LNCaP clone FGC (cell line): ENCODE results near the gene NBPF15.
"Not testable (repeated sequence)": the region's sequence is repeated elsewhere in the genome, so short reads cannot be mapped to it uniquely, and the experiment has no call there.

Experiments
- DNase-seq: peaks from one replicate; pipeline ENCODE4 v3.0.0-alpha.2; 2011; ENCODE audit warnings: low read depth
- H3K4me3 ChIP-seq: 2 replicates; pipeline ENCODE4 v1.5.1; 2011; ENCODE audit warnings: mild to moderate bottlenecking, low read depth, low read length, control low read depth
- TF ChIP-seq, protein P1 (sequence below): IDR thresholded peaks from 2 replicates; pipeline ENCODE4 v1.5.1; 2012; ENCODE audit warnings: mild to moderate bottlenecking; ENCODE audit not compliant: control insufficient read depth, insufficient read depth; ENCODE audit errors: extremely low read depth

Gene NBPF15, protein sequence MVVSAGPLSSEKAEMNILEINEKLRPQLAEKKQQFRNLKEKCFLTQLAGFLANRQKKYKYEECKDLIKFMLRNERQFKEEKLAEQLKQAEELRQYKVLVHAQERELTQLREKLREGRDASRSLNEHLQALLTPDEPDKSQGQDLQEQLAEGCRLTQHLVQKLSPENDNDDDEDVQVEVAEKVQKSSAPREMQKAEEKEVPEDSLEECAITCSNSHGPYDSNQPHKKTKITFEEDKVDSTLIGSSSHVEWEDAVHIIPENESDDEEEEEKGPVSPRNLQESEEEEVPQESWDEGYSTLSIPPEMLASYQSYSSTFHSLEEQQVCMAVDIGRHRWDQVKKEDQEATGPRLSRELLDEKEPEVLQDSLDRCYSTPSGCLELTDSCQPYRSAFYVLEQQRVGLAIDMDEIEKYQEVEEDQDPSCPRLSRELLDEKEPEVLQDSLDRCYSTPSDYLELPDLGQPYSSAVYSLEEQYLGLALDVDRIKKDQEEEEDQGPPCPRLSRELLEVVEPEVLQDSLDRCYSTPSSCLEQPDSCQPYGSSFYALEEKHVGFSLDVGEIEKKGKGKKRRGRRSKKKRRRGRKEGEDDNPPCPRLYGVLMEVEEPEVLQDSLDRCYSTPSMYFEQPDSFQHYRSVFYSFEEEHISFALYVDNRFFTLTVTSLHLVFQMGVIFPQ

DNA sequence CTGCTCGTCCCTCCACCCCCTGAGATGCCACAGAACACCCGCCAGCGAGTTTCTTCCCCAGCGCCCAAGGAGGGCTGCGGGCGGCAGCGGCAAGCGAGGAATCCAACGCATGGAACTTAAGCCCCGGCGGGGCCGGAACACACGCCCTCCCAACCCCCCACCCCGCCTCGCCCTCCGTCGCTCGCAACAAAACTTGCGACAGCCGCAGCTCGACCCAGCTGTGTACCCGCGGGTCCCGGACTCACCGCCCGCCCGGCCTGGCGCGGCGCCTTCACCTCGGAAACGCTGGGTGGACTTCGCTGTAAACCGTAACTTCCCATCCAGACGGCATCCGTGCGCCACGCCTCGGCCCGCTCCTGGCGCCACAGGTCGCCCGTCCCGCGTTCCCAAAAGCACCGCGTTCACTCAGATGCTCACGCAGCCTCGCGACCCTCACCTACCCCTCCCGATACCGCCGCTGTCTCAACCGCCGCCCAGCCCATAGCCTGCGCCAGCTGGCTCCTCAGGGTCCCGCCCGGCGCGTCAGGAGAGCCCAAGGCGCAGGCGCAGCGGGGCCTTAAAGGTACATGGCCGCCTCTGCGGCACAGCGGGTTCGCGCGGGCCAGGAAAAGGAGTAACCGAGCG lies at the start of gene NBPF15:
Gene NBPF15 (minus strand): TSS at position 534 of the 624 bp plus-strand sequence. CDS start 21,666 bp downstream, outside the sequence.
- peak within 1 kb of the TSS; percentile 60 for H3K4me3 ChIP-seq
- DNase-seq: not testable (repeated sequence)

DNA sequence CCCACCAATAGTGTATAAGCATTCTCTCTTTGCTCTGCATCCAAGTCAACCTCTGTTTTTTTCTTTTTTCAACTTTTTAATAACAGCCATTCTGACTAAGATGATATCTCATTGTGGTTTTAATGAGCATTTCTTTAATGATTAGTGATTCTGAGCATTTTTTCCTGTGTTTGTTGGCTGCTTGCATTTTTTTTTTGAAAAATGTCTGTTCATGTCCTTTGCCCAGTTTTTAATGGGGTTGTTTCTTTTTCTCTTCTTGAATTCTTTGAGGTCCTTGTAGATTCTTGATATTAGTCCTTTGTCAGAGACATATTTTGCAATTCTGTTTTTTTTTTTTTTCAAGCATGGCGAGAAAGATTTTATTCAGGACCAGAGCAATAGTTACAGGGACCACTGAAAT lies 35.0 kb upstream of the NBPF15 start:
- DNase-seq, H3K4me3 ChIP-seq: not testable (repeated sequence)

DNA sequence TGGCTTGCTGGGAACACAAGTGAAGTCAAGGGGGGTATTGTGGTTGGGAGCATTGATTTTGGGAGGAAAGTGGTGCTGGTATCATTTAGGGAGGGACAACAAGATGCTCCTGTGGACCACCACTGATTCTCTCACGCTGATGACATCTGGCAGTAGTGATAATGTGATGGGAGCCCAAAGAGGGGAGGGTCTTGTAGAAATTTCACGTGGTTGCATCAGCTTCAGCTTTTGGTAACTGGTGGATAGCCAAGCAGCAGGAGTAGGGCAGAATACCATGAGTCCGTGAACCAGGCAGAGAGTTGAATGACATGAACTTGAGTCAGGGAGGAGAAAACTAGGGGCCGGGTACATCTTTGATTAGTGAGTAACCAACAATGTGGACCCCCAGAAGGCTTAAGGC lies 32.7 kb upstream of the NBPF15 start:
- H3K4me3 ChIP-seq, DNase-seq: not testable (repeated sequence)

DNA sequence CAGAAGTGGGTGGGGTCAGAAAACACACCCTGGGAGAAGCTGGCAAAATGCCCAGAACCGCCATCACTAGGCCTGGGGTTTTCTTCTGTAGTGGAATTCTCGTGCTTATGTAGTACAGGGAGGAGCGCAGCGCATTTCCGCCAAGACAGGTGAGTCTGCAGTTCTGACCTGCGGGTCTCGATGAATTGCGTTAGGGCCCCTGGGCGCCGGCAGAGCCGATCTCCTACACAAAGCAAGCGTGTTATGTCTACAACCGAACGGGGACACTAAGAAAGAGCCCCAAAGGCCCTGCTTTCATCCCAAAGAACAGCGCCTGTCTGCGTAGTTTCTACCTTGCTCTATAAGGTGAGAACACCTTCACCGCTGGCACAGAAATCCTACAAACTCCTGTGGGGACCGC lies 28.9 kb upstream of the NBPF15 start:
- not testable (repeated sequence) for DNase-seq, H3K4me3 ChIP-seq

DNA sequence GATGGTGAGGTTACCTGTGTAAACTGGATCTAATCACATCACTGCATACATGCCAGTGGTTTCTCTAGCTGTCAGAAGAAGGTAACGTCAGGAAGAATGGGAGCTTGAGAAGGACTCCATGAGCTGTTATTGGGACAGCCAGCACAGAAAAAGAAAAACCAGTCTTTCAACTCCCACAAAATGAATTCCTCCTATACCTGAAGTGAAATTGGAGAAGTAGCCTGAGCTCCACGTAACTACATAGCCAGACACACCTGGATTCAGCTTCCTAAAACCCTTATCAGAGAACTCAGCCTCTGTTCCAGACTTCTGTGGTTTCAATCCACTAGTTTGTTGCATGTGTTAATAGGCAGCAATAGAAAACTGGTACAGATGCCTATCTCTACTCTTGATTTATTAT lies 25.5 kb upstream of the NBPF15 start:
- DNase-seq: peak; percentile 42
- not testable (repeated sequence) for H3K4me3 ChIP-seq

DNA sequence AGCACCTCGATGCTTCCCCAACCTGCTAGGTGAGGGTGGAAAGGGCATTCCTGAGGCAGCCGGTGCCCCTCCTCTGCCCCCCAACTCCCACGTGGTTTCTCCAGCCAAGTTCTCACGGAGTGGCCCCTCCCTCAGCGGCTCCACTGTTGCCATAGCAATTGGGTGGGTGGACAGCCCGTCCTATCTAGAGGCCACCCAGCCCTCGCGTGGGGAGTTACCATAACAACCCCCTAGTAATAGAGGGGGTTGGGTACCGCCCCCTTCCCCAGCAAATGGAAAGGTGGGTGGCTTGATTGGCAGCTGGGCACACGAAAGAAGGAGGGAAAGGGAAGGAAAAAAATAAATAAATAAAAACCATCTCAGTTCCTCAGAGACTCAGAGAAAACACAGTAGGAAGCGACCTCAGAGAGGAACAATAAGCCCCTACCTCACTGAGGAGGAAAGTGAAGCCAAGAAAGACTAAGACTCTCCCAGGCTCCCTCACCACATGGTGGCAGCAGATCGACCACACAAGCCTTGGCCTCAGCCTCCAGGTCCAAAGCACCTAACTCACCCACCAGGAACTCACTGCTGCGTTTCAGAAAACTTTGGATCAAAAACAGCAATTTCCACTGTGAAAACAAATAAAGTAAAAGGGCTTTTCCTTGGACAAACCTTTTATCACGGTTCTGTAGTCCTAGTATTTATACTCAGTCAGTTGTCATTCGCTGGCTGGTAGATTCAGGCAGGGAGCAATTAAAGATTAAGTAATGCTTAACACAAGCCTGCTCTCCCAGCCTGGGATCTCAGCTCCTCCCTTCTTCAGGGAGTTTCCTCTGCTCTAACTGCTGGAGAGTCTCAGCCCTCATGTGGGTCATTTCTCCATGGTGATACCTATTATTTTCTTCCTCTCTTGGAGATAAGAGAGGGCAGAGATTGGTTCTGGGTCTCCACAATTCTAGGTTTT lies 23.9 kb upstream of the NBPF15 start:
- DNase-seq, H3K4me3 ChIP-seq: not testable (repeated sequence)

DNA sequence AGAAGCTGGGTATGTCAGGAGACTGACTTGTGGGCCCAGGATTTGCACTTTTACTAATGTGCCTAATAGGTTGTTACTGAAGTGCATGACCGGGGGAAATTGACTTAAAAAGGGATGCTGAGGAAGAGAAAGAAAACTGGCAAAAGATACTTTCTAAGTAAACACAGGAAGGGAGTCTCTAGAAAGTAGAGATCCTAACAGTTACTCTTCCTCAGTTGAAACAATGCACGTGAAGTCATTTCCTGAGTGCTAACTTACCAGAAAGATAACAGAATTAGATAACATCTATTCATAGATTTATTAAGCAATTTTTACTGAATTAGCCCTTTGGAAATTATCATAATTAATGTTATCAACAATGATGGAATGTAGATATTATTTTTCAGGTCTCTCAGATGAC lies 12.4 kb upstream of the NBPF15 start:
- DNase-seq, H3K4me3 ChIP-seq: not testable (repeated sequence)

DNA sequence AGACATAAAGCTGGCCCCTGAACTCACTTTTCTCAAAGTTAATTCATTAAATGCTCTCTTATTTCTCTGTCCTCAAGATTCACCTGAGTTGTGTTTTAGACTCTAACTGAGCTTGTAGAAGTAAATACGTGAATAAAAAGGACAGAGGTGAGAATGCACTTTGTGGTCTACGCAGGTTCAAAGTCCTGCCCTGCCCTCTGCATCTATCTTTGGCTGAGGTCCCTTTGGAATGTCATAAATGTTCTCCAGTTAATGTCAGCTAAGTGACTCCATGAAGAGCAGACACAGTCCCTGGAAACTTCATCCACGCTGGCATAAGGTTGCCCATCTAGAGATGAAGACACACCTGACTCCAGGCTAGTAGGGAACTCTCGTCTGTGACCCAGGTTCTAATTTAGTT lies 10.0 kb upstream of the NBPF15 start:
- not testable (repeated sequence) for H3K4me3 ChIP-seq, DNase-seq

DNA sequence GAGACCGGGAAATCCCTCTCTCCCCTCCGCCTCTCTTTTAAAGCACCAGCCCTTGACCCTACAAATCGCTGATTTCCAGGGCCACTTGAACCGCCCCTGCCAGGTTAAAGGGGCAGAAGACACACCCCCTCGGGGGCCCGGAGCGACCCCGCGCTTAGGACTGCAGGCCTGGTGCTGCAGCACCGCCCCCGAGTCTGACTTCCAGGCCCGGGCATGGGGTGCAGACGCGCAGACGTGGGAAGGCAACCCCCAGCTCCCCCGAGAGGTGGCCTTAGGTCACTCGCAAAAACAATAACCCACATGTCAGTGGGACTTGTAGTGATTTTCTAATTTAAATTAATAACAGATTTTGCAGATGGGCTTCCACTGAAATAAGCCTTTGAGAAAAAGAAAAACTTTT lies 309 bp upstream of the NBPF15 start:
- not testable (repeated sequence) for DNase-seq
- peak overlapping the region; percentile 60 for H3K4me3 ChIP-seq

DNA sequence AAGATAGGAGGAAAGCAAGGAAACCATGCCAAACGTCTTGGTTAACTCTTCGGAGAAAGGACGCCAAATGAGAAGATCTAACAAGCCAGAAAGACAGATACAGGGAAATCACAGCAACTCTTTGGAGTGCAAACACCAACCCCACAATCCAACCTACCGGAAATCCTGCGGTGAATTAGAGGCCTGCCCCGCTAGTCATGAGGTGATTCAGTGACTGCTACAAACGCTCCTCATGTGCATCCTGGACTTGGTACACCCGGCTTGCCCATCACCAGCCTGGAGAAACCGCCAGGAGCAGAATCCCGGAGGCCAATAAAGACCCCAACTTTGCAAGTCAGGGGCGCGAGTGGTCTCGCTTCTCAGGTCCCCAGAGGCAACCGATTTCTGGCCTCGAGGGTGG lies 783 bp downstream of the NBPF15 start:
- DNase-seq: not testable (repeated sequence)
- H3K4me3 ChIP-seq: peak overlapping the region; percentile 60

DNA sequence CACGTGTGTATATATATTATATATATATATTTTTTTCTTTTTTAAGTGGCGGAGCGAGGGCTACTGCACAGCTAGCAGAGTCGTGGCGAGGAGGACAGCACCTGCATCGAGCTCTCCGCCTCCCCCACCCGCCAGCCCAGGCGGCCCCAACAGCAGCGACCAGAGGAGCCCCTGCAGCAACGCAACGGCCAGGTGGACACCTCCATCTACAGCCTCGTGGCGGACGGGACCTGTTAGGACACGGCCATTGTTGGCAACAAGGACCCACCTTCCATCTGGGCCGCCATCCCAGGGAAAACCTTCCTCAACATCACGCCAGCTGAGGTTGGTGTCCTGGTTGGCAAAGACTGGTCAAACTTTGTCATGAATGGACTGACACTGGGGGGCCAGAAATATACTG lies 19.1 kb downstream of the NBPF15 start:
- not testable (repeated sequence) for DNase-seq, H3K4me3 ChIP-seq

DNA sequence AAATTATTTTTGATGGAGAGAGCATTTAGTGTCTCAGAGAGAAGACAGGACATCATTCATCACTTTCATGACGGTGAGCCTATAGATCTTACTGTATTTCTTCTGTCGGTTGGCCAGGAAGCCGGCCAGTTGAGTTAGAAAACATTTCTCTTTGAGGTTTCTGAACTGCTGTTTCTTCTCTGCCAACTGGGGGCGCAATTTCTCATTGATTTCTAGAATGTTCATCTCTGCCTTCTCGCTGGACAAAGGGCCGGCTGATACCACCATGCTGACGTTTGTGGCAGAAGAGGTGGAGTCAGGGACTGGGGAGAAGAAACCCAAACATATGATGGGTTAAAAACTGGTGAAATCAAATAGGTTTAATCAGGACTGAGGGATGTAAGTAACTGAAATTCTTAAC lies 21.7 kb downstream of the NBPF15 start:
- not testable (repeated sequence) for DNase-seq, H3K4me3 ChIP-seq
- TF ChIP-seq, protein P1, sequence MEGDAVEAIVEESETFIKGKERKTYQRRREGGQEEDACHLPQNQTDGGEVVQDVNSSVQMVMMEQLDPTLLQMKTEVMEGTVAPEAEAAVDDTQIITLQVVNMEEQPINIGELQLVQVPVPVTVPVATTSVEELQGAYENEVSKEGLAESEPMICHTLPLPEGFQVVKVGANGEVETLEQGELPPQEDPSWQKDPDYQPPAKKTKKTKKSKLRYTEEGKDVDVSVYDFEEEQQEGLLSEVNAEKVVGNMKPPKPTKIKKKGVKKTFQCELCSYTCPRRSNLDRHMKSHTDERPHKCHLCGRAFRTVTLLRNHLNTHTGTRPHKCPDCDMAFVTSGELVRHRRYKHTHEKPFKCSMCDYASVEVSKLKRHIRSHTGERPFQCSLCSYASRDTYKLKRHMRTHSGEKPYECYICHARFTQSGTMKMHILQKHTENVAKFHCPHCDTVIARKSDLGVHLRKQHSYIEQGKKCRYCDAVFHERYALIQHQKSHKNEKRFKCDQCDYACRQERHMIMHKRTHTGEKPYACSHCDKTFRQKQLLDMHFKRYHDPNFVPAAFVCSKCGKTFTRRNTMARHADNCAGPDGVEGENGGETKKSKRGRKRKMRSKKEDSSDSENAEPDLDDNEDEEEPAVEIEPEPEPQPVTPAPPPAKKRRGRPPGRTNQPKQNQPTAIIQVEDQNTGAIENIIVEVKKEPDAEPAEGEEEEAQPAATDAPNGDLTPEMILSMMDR: 0 out of 2 replicates have a peak, but pooled peaks have one; percentile 8

DNA sequence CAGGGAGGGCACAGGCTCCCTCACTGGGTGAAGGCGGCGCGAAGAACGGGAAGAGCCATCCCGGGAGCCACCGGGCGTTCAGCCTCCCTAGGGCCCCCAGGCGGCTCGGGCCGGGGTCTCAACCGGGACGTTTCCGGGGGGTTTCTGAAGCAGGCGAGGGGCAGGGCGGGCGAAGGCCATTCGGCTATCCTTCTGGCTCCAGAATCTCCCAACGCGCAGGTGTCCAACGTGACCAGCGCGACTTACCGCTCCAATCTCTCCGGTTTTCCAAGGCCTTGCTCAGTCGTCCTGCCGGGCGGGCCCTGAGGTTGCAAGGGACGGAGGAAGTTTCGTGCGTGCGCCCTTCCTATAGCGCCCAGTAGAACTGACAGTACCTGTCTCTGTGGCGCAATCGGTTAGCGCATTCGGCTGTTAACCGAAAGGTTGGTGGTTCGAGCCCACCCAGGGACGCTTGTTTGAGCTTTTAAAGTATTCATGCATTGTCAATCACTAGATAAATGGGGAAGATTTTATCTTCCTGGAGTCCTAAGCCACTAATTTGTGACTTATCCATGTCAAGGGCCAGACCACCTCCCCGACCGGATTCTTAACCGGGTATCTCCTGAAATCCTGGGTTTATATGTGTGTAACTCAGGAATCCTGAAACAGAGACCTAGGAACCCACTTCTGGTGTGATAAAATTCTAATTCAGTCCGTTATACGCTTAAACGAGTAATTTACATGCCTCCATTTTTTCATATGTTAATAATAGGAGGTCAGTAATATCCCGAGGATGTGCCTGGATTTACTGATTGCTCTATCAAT lies 42.4 kb downstream of the NBPF15 start:
- DNase-seq: peak; percentile 68

DNA sequence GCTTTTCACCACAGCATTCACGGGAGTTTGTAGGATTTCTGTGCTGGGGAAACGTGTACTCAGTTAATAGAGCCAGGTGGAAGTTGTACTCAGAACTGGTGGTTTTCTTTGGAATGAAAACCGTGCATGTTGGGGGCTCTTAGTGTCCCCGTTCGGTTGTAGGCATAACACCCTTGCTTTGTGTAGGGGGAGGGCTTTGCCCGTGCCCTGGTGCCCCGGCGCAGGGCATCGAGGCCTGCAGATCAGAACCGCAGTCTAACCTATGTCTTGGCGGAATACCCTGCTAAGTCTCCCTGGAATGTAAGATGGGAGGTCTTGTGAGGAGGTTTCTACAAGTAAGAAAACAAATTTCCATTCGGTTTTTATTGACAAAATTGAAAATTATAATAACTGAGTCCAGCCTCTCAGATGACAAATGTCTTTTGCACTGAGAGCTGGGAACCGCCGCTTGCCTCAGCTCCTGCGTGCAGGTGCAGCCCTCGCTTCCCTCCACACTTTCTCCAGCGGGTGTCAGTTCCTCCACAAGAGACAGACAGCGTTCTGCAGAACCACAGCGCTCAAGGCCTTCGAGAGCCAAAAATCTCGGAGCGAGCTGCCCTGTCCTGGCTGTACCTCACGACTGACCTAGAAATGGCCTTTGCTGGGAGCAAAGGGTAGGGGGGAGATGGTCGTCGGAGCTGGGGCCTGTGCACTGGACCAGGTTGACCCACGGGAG lies 47.9 kb downstream of the NBPF15 start:
- not testable (repeated sequence) for DNase-seq
- peak overlapping the region; percentile 46 for H3K4me3 ChIP-seq

More for the DNA sequence above, 42.4 kb downstream of the NBPF15 start:
- peak overlapping the region; percentile 50 for H3K4me3 ChIP-seq

DNA sequence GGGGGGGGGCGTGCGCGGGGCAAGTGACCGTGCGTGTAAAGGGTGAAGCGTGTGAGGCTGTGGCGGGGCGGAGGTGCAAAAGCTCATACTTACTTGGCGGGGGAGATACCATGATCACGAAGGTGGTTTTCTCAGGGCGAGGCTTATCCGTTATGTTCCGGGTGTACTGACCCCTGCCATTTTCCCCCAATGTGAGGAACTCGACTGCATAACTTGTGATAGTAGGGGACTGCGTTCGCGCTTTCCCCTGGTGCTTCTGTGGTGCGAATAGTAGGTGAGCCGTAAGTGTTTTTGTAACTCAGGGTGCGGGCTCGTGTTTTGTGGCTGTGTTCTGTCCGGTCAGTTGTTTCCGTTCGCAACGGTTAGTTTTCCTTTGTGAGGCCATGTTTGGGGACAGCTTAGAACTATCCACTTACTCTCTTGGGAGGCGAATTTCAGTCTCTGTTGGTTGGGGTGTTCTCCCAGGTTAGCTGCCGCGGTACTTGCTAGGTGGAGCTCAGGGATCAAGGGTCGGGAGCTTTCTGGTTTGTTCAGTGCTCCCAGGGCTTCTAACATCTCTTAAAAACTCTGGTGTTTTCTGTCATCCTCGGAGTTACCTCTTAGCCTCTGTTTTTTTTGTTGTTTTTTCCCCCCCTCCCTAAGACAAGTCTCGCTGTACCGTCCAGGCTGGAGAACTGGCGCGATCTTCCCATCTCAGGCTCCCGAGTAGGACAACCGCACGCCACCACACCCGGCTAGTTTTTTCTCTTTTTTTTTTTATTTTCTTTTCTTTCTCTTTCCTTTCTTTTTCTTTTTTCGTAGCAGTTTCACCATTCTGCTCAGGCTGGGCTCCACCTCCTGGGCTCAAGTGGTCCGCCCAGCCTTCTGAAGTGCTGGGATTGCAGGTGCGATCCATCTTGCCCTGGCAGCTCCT lies 48.7 kb downstream of the NBPF15 start:
- peak overlapping the region; percentile 46 for H3K4me3 ChIP-seq
- DNase-seq: peak; percentile 97
